Measurements from ENCODE around the gene MRGPRD. TPM values are rescaled to one million over a fixed set of nuclear protein-coding genes. Genes with fewer than 3 reads are reported as not detected.

MRGPRD gene
- total RNA-seq, 1 donor from 2014 or later, result not detected

DNA sequence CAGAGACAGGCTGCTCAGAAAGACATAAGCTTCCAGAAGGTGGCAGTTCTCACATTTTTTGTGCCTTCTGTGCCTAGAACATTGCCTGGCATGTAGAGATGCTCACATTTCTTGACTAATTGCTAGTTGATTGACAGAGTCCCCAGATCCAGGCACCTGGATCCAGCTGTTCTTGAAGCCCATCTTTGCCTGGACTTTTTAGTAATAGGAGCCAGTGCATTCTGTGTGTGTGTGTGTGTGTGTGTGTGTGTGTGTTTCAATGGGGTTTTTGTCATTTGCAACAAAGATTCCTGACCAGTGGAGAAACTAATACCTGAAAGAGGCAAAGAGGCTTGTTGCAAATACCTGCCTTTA lies 17.2 kb upstream of the MRGPRD start:
- no peak overlapping the region for H3K4me3 ChIP-seq (ENCODE audit: low read depth, low read length)
- TF ChIP-seq CTCF (conservative IDR thresholded peaks at IDR 0.05; ENCODE audit: low read depth, low read length), result no peak
- no peak for DNase-seq (ENCODE audit: low read depth)

- H3K4me3 ChIP-seq (ENCODE audit: low read depth, low read length), result no peak overlapping the region
- DNase-seq (ENCODE audit: low read depth), result no peak
- TF ChIP-seq CTCF (conservative IDR thresholded peaks at IDR 0.05; ENCODE audit: low read depth, low read length), result no peak
These were observed 16.6 kb upstream of the MRGPRD start for GRCh38 chr11:68997124-68997994.

GRCh38 chr11:68996376-68997123 lies 15.8 kb upstream of the MRGPRD start:
- TF ChIP-seq CTCF (conservative IDR thresholded peaks at IDR 0.05; ENCODE audit: low read depth, low read length), result no peak
- DNase-seq (ENCODE audit: low read depth), result no peak
- no peak overlapping the region for H3K4me3 ChIP-seq (ENCODE audit: low read depth, low read length)

DNA sequence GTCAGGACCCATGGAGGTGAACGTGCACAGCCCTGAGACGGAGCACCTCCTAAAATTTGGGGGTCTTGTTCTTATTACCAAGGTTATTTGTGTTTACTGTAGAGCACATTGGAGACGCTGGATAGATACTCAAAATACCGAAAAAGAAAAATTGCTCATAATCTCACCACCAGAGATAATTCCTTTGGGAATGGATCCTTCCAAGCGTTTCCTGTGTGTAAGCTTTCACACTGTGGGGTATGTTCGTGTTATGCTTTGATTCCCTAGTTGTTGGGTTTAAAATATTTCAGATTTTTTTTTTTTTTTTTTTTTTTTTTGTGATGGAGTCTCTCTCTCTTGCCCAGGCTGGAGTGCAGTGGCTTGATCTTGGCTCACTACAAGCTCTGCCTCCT lies 14.1 kb upstream of the MRGPRD start:
- DNase-seq (ENCODE audit: low read depth), result no peak
- H3K4me3 ChIP-seq (ENCODE audit: low read depth, low read length), result no peak overlapping the region
- no peak for TF ChIP-seq CTCF (conservative IDR thresholded peaks at IDR 0.05; ENCODE audit: low read depth, low read length)

- no peak for TF ChIP-seq CTCF (conservative IDR thresholded peaks at IDR 0.05; ENCODE audit: low read depth, low read length)
- no peak overlapping the region for H3K4me3 ChIP-seq (ENCODE audit: low read depth, low read length)
- no peak for DNase-seq (ENCODE audit: low read depth)
These were observed 13.5 kb upstream of the MRGPRD start for GRCh38 chr11:68994161-68994893.

- no peak for DNase-seq (ENCODE audit: low read depth)
- peak; percentile 15 for TF ChIP-seq CTCF (conservative IDR thresholded peaks at IDR 0.05; ENCODE audit: low read depth, low read length)
- no peak overlapping the region for H3K4me3 ChIP-seq (ENCODE audit: low read depth, low read length)
These were observed 12.8 kb upstream of the MRGPRD start for GRCh38 chr11:68993546-68993945.

Data from epithelial cell of proximal tubule (primary cell).